ENCODE measurements around the gene FGFR3. TPM values are rescaled to one million over a fixed set of nuclear protein-coding genes. Genes with fewer than 3 reads are reported as not detected.

Gene FGFR3
- total and polyA plus RNA-seq, 9 of the 15 experiments (the other 6 are each of a cell fraction or from before 2014, with no cell fraction given) = 1.2 to 60.4 (median 12.7) TPM

- no peak for TF ChIP-seq ARID4B (CRISPR knock-in tag; IDR thresholded peaks at IDR 0.05)
- TF ChIP-seq GMEB1 (CRISPR knock-in tag; IDR thresholded peaks at IDR 0.05) = no peak
- peak in 1 of 2 experiments; percentile 71; a peak in 2 of 4 replicates for TF ChIP-seq SIN3A (IDR thresholded peaks at IDR 0.05; ENCODE audit: borderline replicate concordance in 2 of 2, control insufficient read depth in 1 of 2, low read depth in 2 of 2, low read length in 2 of 2)
- no peak for TF ChIP-seq RAD51 (IDR thresholded peaks at IDR 0.05; ENCODE audit: borderline replicate concordance, low read depth)
- no peak for TF ChIP-seq ZNF778 (CRISPR knock-in tag; IDR thresholded peaks at IDR 0.05)
- TF ChIP-seq RBM17 (IDR thresholded peaks at IDR 0.05; ENCODE audit: borderline replicate concordance, low read depth, low read length) = no peak
- TF ChIP-seq ZNF696 (CRISPR knock-in tag; conservative IDR thresholded peaks at IDR 0.05) = no peak
- no peak for TF ChIP-seq HEY1 (CRISPR knock-in tag; IDR thresholded peaks at IDR 0.05; ENCODE audit: borderline replicate concordance)
- TF ChIP-seq USF1 (CRISPR knock-in tag; IDR thresholded peaks at IDR 0.05) = no peak
- TF ChIP-seq EGR1 (conservative IDR thresholded peaks at IDR 0.05) = peak; percentile 30
- TF ChIP-seq CBX3 (IDR thresholded peaks at IDR 0.05; ENCODE audit: borderline replicate concordance in 1 of 2, low read length in 2 of 2) = no peak
- TF ChIP-seq MIER1 (IDR thresholded peaks at IDR 0.05; ENCODE audit: low read depth) = no peak
- TF ChIP-seq SLC30A9 (CRISPR knock-in tag; IDR thresholded peaks at IDR 0.05) = no peak
- TF ChIP-seq EP300 (IDR thresholded peaks at IDR 0.05; ENCODE audit: low read length) = no peak
- no peak for TF ChIP-seq SREBF2 (CRISPR knock-in tag; IDR thresholded peaks at IDR 0.05)
- peak in 1 of 2 experiments; percentile 66; a peak in 1 of 4 replicates for TF ChIP-seq ZNF639 (CRISPR knock-in tag; conservative IDR thresholded peaks at IDR 0.05 in 1 of 2, IDR thresholded peaks at IDR 0.05 in 1 of 2)
- TF ChIP-seq SIX5 (IDR thresholded peaks at IDR 0.05; ENCODE audit: borderline replicate concordance in 1 of 2, insufficient read depth in 1 of 2, low read depth in 1 of 2, low read length in 2 of 2) = no peak
- TF ChIP-seq RFX5 (IDR thresholded peaks at IDR 0.05; ENCODE audit: low read depth, low read length) = no peak
- TF ChIP-seq OTX1 (CRISPR knock-in tag; IDR thresholded peaks at IDR 0.05) = no peak
These were observed at the start of gene FGFR3 (continued) for GRCh38 chr4:1792832-1793495.
